Astrocyte (in vitro differentiated cells and primary cell): ENCODE data around the gene BBX.

ENCODE experiments used
- CTCF ChIP-seq: IDR thresholded peaks from 2 replicates; pipeline ENCODE4 v1.5.1; 2011; ENCODE audit warnings: low read depth, mild to moderate bottlenecking, inconsistent platforms, low read length, moderate library complexity; ENCODE audit not compliant: insufficient read depth
- EZH2 ChIP-seq: IDR thresholded peaks from 2 replicates; pipeline ENCODE4 v1.6.1; 2012; ENCODE audit warnings: mild to moderate bottlenecking, low read length, inconsistent platforms; ENCODE audit not compliant: insufficient read depth

GRCh38 chr3:107752202-107752990 lies 229.6 kb downstream of the BBX start:
- peak; percentile 43 for TF ChIP-seq CTCF
- no peak for TF ChIP-seq EZH2
